GF-D8 (cell line): ENCODE measurements around the gene PCDHGA11.
"Not testable (repeated sequence)": the region's sequence is repeated elsewhere in the genome, so short reads cannot be mapped to it uniquely, and the experiment has no call there.

Experiments used
- DNase-seq: peaks from one replicate; lab custom pipeline; 2025; lab: John Stamatoyannopoulos, UW

The PCDHGA11 gene

GRCh38 chr5:141420855-141421488, at the start of gene PCDHGA11:
PCDHGA11 (plus strand) TSS chr5:141421051; CDS start chr5:141421228, 177 bp downstream.
- no peak for DNase-seq

- DNase-seq = no peak
Observed at GRCh38 chr5:141371572-141372475, 49.0 kb upstream of the PCDHGA11 start.

DNA sequence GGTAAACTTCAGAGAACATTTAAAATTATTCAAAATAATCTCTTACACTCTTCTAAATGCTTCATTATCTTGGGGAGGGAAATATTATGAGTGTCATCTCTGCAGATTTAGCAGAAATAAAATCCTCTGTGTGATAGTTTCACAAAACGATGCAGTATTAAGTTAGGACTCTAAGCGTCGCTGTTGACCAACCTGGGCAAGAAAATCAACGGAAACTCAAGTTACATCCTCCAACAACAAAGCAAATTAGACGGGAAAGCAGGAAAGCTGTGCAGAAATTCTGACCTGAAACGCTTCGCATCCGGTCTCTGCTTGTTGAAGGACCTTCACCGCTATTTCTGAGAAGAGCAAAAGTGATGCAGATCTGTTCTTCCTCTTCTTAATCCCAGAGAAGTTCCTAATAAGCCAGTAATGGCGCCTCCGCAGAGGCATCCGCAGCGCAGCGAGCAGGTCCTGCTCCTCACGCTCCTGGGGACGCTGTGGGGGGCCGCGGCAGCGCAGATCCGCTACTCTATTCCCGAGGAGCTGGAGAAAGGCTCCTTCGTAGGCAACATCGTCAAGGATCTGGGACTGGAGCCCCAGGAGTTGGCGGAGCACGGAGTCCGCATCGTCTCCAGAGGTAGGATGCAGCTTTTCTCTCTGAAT, 47.1 kb upstream of the PCDHGA11 start, which contains the start of gene PCDHGA6:
PCDHGA6 (plus strand) TSS at position 219 of the 645 bp plus-strand sequence; CDS start at position 412, 193 bp downstream.
- DNase-seq = no peak

GRCh38 chr5:141374627-141375026, 46.2 kb upstream of the PCDHGA11 start:
- no peak for DNase-seq

- not testable (repeated sequence) for DNase-seq
Observed at GRCh38 chr5:141375444-141376155, 45.3 kb upstream of the PCDHGA11 start.

- DNase-seq = no peak
Observed at GRCh38 chr5:141382469-141383294, 38.2 kb upstream of the PCDHGA11 start, which contains the start of gene PCDHGA7. PCDHGA7 (plus strand) TSS chr5:141382742; CDS start chr5:141382900, 158 bp downstream.

- DNase-seq = no peak
Observed at GRCh38 chr5:141383345-141383744, 37.5 kb upstream of the PCDHGA11 start.

- DNase-seq = no peak
Observed at GRCh38 chr5:141384471-141385267, 36.2 kb upstream of the PCDHGA11 start.

- not testable (repeated sequence) for DNase-seq
Observed at GRCh38 chr5:141387557-141388311, 33.1 kb upstream of the PCDHGA11 start, which contains the start of gene PCDHGB4. PCDHGB4 (plus strand) TSS chr5:141387698; CDS start chr5:141387885, 187 bp downstream.

- no peak for DNase-seq
Observed at GRCh38 chr5:141388661-141389060, 32.2 kb upstream of the PCDHGA11 start.

- no peak for DNase-seq
Observed at GRCh38 chr5:141389153-141390042, 31.5 kb upstream of the PCDHGA11 start.

DNA sequence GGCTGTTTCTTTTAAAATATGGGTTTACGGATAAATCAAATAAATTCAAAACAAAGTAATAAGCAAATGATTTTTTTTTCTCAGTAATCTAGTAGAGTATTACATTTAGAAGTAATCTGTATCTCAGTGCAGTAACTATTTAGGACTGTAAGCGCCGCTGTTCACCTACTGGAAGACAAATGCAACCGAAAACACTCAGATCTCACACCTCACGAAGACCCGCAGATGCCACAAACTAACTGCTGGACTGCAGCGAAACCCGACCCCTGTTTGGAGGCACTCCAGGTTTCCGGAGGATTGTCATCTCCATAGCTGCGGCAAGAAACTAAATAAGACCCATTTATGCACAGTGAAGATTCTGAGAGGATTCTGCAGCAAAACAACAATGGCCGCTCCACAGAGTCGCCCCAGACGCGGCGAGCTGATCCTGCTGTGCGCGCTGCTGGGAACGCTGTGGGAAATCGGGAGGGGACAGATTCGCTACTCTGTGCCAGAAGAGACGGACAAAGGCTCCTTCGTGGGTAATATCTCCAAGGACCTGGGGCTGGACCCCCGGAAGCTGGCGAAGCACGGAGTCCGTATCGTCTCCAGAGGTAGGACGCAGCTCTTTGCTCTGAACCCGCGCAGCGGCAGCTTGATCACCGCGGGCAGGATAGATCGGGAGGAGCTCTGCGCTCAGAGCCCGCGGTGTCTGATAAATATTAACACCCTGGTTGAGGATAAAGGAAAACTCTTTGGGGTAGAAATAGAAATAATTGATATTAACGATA, 28.2 kb upstream of the PCDHGA11 start, which contains the start of gene PCDHGA8:
PCDHGA8 (plus strand) TSS at position 205 of the 770 bp plus-strand sequence; CDS start at position 386, 181 bp downstream.
- no peak for DNase-seq

DNA sequence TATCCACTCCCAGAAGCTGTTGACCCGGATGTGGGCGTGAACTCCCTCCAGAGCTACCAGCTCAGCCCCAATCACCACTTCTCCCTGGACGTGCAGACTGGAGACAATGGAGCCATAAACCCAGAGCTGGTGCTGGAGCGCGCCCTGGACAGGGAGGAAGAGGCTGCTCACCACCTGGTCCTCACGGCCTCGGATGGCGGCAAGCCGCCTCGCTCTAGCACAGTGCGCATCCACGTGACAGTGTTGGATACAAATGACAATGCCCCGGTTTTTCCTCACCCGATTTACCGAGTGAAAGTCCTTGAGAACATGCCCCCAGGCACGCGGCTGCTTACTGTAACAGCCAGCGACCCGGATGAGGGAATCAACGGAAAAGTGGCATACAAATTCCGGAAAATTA, 27.6 kb upstream of the PCDHGA11 start:
- DNase-seq = no peak

- DNase-seq = not testable (repeated sequence)
Observed at GRCh38 chr5:141394401-141395187, 26.3 kb upstream of the PCDHGA11 start.

GRCh38 chr5:141397756-141398551, 22.9 kb upstream of the PCDHGA11 start, which contains the start of gene PCDHGB5:
PCDHGB5 (plus strand) TSS chr5:141397947; CDS start chr5:141398128, 181 bp downstream.
- DNase-seq = not testable (repeated sequence)
